HEK293 (cell line): ENCODE measurements around the gene IRX4.

Experiments used
- AEBP2 ChIP-seq: fragments of 450-650 bp; formaldehyde crosslinking; IDR thresholded peaks from 2 replicates; pipeline ENCODE4 v1.5.1; 2016; ENCODE audit warnings: missing biosample characterization, missing genetic modification characterization, borderline replicate concordance
- BCL11A ChIP-seq: fragments of 450-650 bp; formaldehyde crosslinking; IDR thresholded peaks from 2 replicates; pipeline ENCODE4 v1.5.1; 2016; ENCODE audit warnings: low read depth, missing biosample characterization, missing genetic modification characterization
- CTCF ChIP-seq: fragments of 450-650 bp; formaldehyde crosslinking; IDR thresholded peaks from 2 replicates; pipeline ENCODE4 v1.5.1; 2016; ENCODE audit warnings: missing biosample characterization, missing genetic modification characterization
- PBX3 ChIP-seq: sonication (generic); formaldehyde crosslinking; IDR thresholded peaks from 2 replicates; pipeline ENCODE4 v1.8.1; 2022; ENCODE audit warnings: mild to moderate bottlenecking, moderate library complexity, missing genetic modification reagents

GRCh38 chr5:1919209-1919566 lies 36.5 kb upstream of the IRX4 start:
- TF ChIP-seq CTCF (tag by site-specific recombination) (no peak), AEBP2 (tag by site-specific recombination) (no peak), PBX3 (CRISPR knock-in tag) (no peak), BCL11A (tag by site-specific recombination) (no peak)
